Gastrocnemius medialis (tissue), 4 donors: Measurements from ENCODE around the gene TARDBP.

Experiments used
- CTCF ChIP-seq, 5 experiments: fragments of 450-650 bp in 3 of 5; fragments of 200-600 bp in 2 of 5; sonication (generic) in 2 of 5; IDR thresholded peaks in 4 of 5; conservative IDR thresholded peaks in 1 of 5; 1 replicate in 4 of 5; 2 replicates in 1 of 5; pipeline ENCODE4 v1.5.1; 2016 to 2019; ENCODE audit warnings: antibody characterized with exemption in 5 of 5, mild to moderate bottlenecking in 3 of 5, moderate library complexity in 3 of 5
- POLR2A ChIP-seq, 2 donors: fragments of 450-650 bp; IDR thresholded peaks; one replicate each; pipeline ENCODE4 v1.6.1; 2017; ENCODE audit warnings: antibody characterized with exemption in 2 of 2, mild to moderate bottlenecking in 2 of 2, moderate library complexity in 2 of 2

- no peak for TF ChIP-seq CTCF (IDR thresholded peaks at IDR 0.05 in 4 of 5, conservative IDR thresholded peaks at IDR 0.05 in 1 of 5)
- no peak for TF ChIP-seq POLR2A (IDR thresholded peaks at IDR 0.05)
Observed at GRCh38 chr1:11054181-11054580, 41.7 kb downstream of the TARDBP start.
